Lung (tissue), 12 donors: Measurements from ENCODE around the gene ARIH2. TPM values are rescaled to one million over a fixed set of nuclear protein-coding genes. Genes with fewer than 3 reads are reported as not detected.

Source experiments
- ATAC-seq: fragments of 200-7000 bp; cut with Tn5 transposase; one replicate; pipeline ENCODE4 v1.9.1; 2020; ENCODE audit warnings: moderate number of reproducible peaks; ENCODE audit not compliant: insufficient read depth, low FRiP score
- DNase-seq, 3 donors: peaks; one replicate each; pipeline ENCODE4 v3.0.0-alpha.2; 2013 to 2017
- H3K27ac ChIP-seq, 2 donors: one replicate each; pipeline ENCODE4 v1.5.1; 2013; ENCODE audit warnings: mild to moderate bottlenecking in 2 of 2, moderate library complexity in 2 of 2, control low read depth in 1 of 2, inconsistent platforms in 1 of 2, low read depth in 1 of 2, low read length in 1 of 2
- H3K27me3 ChIP-seq, 3 donors: one replicate each; pipeline ENCODE4 v1.5.1; 2013; ENCODE audit warnings: low read length in 2 of 3; ENCODE audit not compliant: control insufficient read depth in 3 of 3, insufficient read depth in 3 of 3
- H3K36me3 ChIP-seq, 4 donors: one replicate each; pipeline ENCODE4 v1.5.1; 2013; ENCODE audit warnings: low read length in 4 of 4, mild to moderate bottlenecking in 1 of 4, moderate library complexity in 1 of 4; ENCODE audit not compliant: control insufficient read depth in 4 of 4, insufficient read depth in 4 of 4
- H3K4me1 ChIP-seq, 5 donors: one replicate each; pipeline ENCODE4 v1.5.1; 2013; ENCODE audit warnings: low read length in 5 of 5, mild to moderate bottlenecking in 2 of 5, moderate library complexity in 1 of 5; ENCODE audit not compliant: control insufficient read depth in 5 of 5, insufficient read depth in 5 of 5
- H3K4me3 ChIP-seq: one replicate; pipeline ENCODE4 v1.5.1; 2013; ENCODE audit warnings: mild to moderate bottlenecking, control low read depth, moderate library complexity
- H3K9ac ChIP-seq, 2 donors: one replicate each; pipeline ENCODE4 v1.5.1; 2013; ENCODE audit warnings: low read length in 2 of 2, control low read depth in 1 of 2; ENCODE audit not compliant: insufficient read depth in 1 of 2
- H3K9me3 ChIP-seq, 4 donors: one replicate each; pipeline ENCODE4 v1.5.1; 2013; ENCODE audit warnings: low read length in 3 of 4, mild to moderate bottlenecking in 1 of 4, moderate library complexity in 1 of 4; ENCODE audit not compliant: control insufficient read depth in 4 of 4, insufficient read depth in 3 of 4
- CTCF ChIP-seq: IDR thresholded peaks from 2 replicates; pipeline ENCODE4 v1.5.1; 2012; ENCODE audit warnings: mild to moderate bottlenecking; ENCODE audit errors: control extremely low read depth, extremely low read depth
- WGBS, 2 donors: extraction: QIAGEN DNeasy Blood & Tissue Kit; methylation state at CpG; one replicate each; pipeline ENCODE4 v1.1.7; 2013; 5-methylcytosine and 5-hydroxymethylcytosine counted together
- polyA plus RNA-seq, 2 donors: library from polyadenylated mRNA; stranded (reverse); fragments of 200-250 nt; gene quantifications; one replicate each; pipeline ENCODE4 v1.2.1, GENCODE V29; 2013
- total RNA-seq, 2 donors: library from RNA; depleted of rRNA in 1 of 2; stranded (reverse); fragments of >200 nt in 1 of 2; gene quantifications; one replicate each; pipeline ENCODE4 v1.2.1, GENCODE V29; 2014 to 2021
- donor health status: control.
- donor health status: control.
- donor health status: Bipolar disorder and iron deficiency.
- donor health status: healthy.
- donor health status: DM: yes; HTN: yes; CAD: no.

The ARIH2 gene
- total and polyA plus RNA-seq, 4 donors, result 33.1 to 97.6 (median 65.6) TPM

GRCh38 chr3:49018707-49019006 lies 100.0 kb downstream of the ARIH2 start:
- peak overlapping the region; percentile 85 for H3K4me3 ChIP-seq
- H3K36me3 ChIP-seq, result peaks cover 9 to 27% (median 22%) of the 10 kb centered on the region in 4 donors
- H3K9ac ChIP-seq, result peak overlapping the region; percentile 11 to 48
- 2% methylated on average over 18 of the region's 18 CpGs for WGBS, 2 donors
- H3K27ac ChIP-seq, result peak overlapping the region; percentile 71 to 90
- TF ChIP-seq CTCF, result no peak
- no peaks in the 10 kb centered on the region for H3K9me3 ChIP-seq
- no peak for ATAC-seq
- peaks cover 6 to 33% (median 12%) of the 10 kb centered on the region in 5 donors for H3K4me1 ChIP-seq
- no peak for DNase-seq
- no peaks in the 10 kb centered on the region for H3K27me3 ChIP-seq

- H3K9ac ChIP-seq, result peak overlapping the region in 1 of 2 donors; percentile 74
- peak overlapping the region in 1 of 2 donors; percentile 93 for H3K27ac ChIP-seq
- no peaks in the 10 kb centered on the region for H3K27me3 ChIP-seq
- ATAC-seq (no peak), DNase-seq (no peak)
- H3K36me3 ChIP-seq, result peaks cover 7 to 37% (median 28%) of the 10 kb centered on the region in 4 donors
- no peaks in the 10 kb centered on the region for H3K9me3 ChIP-seq
- 26 to 34% methylated on average over 12 of the region's 12 CpGs for WGBS, 2 donors
- H3K4me1 ChIP-seq, result peaks cover 6 to 33% (median 12%) of the 10 kb centered on the region in 5 donors
- H3K4me3 ChIP-seq, result no peak overlapping the region
- TF ChIP-seq CTCF, result no peak
Measured at GRCh38 chr3:49019941-49020329, 101.3 kb downstream of the ARIH2 start.

- H3K36me3 ChIP-seq, result peaks cover 6 to 36% (median 29%) of the 10 kb centered on the region in 4 donors
- no peaks in the 10 kb centered on the region for H3K9me3 ChIP-seq
- no peak for TF ChIP-seq CTCF
- peak overlapping the region; percentile 93 to 94 for H3K27ac ChIP-seq
- DNase-seq (peak; percentile 38 to 45 (median 42)), ATAC-seq (no peak)
- 1% methylated on average over 40 to 51 of the region's 51 CpGs for WGBS, 2 donors
- peak overlapping the region; percentile 54 for H3K4me3 ChIP-seq
- peak overlapping the region; percentile 58 to 74 for H3K9ac ChIP-seq
- peaks cover 6 to 33% (median 12%) of the 10 kb centered on the region in 5 donors for H3K4me1 ChIP-seq
- no peaks in the 10 kb centered on the region for H3K27me3 ChIP-seq
Measured at GRCh38 chr3:49020330-49021212, 101.9 kb downstream of the ARIH2 start.
